AG04449 (cell line): Measurements from ENCODE around the gene CAPN3.

ENCODE experiments used
- CTCF ChIA-PET: fragments of 350-600 bp; formaldehyde crosslinking; extraction: SDS; loops from one replicate; lab custom pipeline; 2021; ENCODE audit warnings: antibody characterized with exemption; lab: Yijun Ruan, JAX
- POLR2A ChIA-PET: fragments of 400-600, 350-600 bp; formaldehyde crosslinking; extraction: SDS; loops from one replicate; lab custom pipeline; 2020; ENCODE audit warnings: antibody characterized with exemption, inconsistent platforms; lab: Yijun Ruan, JAX
- DNase-seq: peaks from one replicate; pipeline ENCODE4 v3.0.0-alpha.2; 2010; ENCODE audit warnings: low read depth, low spot score
- H3K4me3 ChIP-seq: 2 replicates; pipeline ENCODE4 v1.5.1; 2011; ENCODE audit warnings: low read depth, mild to moderate bottlenecking, control low read depth, low read length
- TF ChIP-seq, protein P1 (sequence below): IDR thresholded peaks from one replicate; pipeline ENCODE4 v1.5.1; 2011; ENCODE audit warnings: mild to moderate bottlenecking, moderate library complexity, low read length, control low read depth, inconsistent platforms; ENCODE audit not compliant: insufficient read depth; ENCODE audit errors: missing control alignments

The CAPN3 gene

DNA sequence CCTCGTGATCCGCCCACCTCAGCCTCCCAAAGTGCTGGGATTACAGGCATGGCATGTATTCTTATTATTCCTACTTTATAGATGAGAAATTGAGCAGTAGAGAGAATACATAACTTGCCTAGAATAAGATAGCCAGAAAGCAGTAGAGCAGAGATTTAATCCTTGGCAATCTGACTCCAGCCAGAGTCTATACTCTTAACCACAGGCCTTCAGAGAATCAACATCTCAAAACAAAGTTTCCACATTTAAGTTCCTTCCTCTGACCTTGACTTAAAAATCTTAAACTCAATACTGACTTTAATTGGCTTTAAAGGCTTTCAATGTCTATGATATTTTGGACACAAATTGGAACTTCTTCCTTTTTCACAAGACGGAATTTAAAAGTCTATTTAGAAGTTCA, 94.5 kb downstream of the CAPN3 start:
- ChIA-PET POLR2A (no interaction called here), CTCF (interaction anchor here (0.9 to 1.6 kb wide), 3 partner anchors 9 to 370 kb away, joined by 3 read pairs; no protein-coding TSS in a partner anchor)
- DNase-seq = no peak
- TF ChIP-seq, protein P1, sequence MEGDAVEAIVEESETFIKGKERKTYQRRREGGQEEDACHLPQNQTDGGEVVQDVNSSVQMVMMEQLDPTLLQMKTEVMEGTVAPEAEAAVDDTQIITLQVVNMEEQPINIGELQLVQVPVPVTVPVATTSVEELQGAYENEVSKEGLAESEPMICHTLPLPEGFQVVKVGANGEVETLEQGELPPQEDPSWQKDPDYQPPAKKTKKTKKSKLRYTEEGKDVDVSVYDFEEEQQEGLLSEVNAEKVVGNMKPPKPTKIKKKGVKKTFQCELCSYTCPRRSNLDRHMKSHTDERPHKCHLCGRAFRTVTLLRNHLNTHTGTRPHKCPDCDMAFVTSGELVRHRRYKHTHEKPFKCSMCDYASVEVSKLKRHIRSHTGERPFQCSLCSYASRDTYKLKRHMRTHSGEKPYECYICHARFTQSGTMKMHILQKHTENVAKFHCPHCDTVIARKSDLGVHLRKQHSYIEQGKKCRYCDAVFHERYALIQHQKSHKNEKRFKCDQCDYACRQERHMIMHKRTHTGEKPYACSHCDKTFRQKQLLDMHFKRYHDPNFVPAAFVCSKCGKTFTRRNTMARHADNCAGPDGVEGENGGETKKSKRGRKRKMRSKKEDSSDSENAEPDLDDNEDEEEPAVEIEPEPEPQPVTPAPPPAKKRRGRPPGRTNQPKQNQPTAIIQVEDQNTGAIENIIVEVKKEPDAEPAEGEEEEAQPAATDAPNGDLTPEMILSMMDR = no peak
- H3K4me3 ChIP-seq = no peak overlapping the region

DNA sequence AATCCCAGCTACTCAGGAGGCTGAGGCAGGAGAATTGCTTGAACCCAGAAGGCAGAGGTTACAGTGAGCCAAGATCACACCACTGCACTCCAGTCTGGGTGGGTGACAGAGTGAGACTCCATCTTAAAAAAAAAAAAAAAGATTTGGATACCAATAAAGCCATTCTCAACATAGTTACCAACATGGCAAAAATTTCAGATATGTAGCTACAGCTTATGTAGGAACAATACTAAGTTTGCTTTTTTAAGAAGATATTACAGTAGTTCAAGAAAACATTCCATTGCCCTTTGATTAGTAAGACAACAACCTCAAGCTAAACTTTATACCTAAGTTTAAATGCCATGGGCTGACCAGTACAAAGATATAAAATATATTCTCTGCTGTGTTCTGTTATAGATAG, 97.2 kb downstream of the CAPN3 start:
- no peak for DNase-seq
- no peak overlapping the region; the same call in 1 of the 2 replicates for H3K4me3 ChIP-seq
- POLR2A ChIA-PET = interaction anchor here (0.6 kb wide), 1 partner anchor 34 kb away, joined by 4 read pairs; the partner anchor contains the start of gene ZNF106
- CTCF ChIA-PET = interaction anchor here (1.4 kb wide), 1 partner anchor 16 kb away, joined by 3 read pairs; no protein-coding TSS in a partner anchor
- TF ChIP-seq, protein P1 = no peak

DNA sequence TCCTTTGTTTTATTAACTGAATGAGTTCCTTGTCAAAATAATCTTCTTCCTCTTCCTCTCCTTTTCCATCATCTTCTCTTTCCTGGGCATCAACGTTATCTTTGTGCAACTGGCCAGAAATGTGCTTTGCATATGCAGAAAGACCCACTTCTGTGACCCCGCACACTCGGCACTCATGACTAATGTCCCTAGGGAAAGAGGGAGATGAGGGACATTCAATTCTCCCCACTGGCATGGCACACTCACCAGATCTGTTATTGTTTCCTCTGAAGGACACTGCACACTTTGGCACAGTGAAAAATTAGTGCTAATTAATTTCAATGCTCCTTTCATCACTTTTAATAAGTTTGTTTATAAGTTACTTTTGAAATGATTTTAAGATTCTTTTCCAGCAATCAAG, 97.7 kb downstream of the CAPN3 start:
- ChIA-PET CTCF (interaction anchor here (1.4 kb wide), 1 partner anchor 16 kb away, joined by 3 read pairs; no protein-coding TSS in a partner anchor), POLR2A (interaction anchor here (1.1 kb wide), 1 partner anchor 184 kb away, joined by 3 read pairs; the partner anchor contains the start of genes GANC and TMEM87A)
- no peak for DNase-seq
- TF ChIP-seq, protein P1 = no peak
- peak overlapping the region; percentile 45 for H3K4me3 ChIP-seq

DNA sequence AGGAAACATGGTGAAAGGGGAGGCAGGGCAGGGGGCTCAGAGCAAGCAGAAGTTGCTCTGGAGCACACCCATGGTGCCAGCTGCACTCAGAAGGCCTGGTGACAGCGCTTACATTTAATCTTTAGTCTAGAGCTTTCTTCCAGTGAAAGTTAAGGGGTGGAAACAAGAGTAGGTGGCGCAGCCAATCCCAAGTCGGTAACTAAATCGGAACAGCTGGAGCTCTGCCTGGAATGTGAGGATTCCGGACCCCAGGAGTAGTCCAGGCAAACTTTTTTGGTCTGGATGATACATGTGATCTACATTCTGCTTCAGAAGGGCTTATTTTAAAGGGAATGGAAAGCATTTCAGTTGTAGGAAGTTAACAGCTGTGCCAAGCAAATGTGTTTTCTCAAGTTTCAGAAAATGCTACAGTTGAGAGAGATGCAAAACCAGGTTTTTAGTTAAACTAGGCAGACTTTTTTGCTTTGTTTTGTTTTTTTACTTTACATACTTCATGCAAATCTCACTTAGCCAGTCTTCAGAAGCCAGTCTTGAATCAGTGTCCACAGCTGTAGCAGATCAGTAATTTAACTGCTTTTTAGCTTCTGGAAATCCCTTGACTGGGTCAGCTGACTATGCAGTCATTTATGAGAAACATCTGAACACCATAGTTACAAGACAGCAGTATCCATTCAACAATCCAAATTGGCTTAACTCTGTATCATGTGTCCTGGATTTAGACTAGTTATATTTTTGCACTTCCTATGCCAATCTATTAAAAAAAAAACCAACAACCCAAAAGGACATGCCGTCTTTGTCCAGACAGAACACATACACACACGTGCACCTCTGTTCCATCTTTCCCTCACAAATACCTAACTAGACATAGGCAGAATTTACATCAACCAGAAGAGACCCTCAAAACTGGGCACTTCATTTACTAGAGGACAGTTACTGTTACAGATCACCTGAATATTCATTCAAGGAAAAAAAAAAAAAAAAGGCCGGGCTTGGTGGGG, 98.4 kb downstream of the CAPN3 start:
- CTCF ChIA-PET = interaction anchor here (0.9 to 2.5 kb wide), 2 partner anchors 14 to 17 kb away, joined by 3 to 11 read pairs; no protein-coding TSS in a partner anchor

DNA sequence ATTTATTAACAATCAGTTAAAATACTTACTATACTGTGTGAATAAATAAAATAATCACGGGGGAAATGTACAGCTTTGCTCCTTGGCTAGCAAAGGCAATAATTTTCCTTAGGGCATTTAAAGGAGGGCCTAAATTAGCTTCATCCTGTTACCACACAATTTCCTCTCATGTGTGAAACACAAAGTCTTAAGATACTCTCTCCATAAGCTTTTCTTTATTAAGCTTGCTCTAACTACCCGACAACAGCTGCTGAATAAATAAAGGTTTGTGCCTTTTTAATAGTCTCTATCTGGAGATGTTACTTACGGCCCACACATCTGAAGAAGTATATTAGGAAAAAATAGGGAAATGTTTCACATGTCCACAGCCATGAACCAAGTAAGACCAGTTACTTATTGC, 102.0 kb downstream of the CAPN3 start:
- POLR2A ChIA-PET = no interaction called here
- no peak overlapping the region for H3K4me3 ChIP-seq
- CTCF ChIA-PET = interaction anchor here (0.6 to 2.3 kb wide), 3 partner anchors 11 to 258 kb away, joined by 3 to 11 read pairs (median 4); no protein-coding TSS in a partner anchor

More for the DNA sequence above, 98.4 kb downstream of the CAPN3 start:
- POLR2A ChIA-PET = interaction anchor here (1.1 kb wide), 1 partner anchor 185 kb away, joined by 3 read pairs; the partner anchor contains the start of genes GANC and TMEM87A
- TF ChIP-seq, protein P1 = no peak
- DNase-seq = peak; percentile 84
- H3K4me3 ChIP-seq = peak overlapping the region; percentile 45

More for the DNA sequence above, 102.0 kb downstream of the CAPN3 start:
- TF ChIP-seq, protein P1 = no peak
- DNase-seq = no peak
